Fibroblast of lung (primary cell): Measurements from ENCODE around the gene NUP205.

Experiments
- EZH2 ChIP-seq: IDR thresholded peaks from 2 replicates; pipeline ENCODE4 v1.5.1; 2012; ENCODE audit warnings: low read length, control low read depth, mild to moderate bottlenecking; ENCODE audit errors: missing control alignments
- TF ChIP-seq, protein P1 (sequence below), 2 donors: IDR thresholded peaks in 1 of 2; conservative IDR thresholded peaks in 1 of 2; 1 replicate in 1 of 2; 2 replicates in 1 of 2; pipeline ENCODE4 v1.5.1; 2011 to 2012; ENCODE audit warnings: low read length in 2 of 2, control low read depth in 1 of 2, inconsistent platforms in 1 of 2, low read depth in 1 of 2, mild to moderate bottlenecking in 1 of 2

DNA sequence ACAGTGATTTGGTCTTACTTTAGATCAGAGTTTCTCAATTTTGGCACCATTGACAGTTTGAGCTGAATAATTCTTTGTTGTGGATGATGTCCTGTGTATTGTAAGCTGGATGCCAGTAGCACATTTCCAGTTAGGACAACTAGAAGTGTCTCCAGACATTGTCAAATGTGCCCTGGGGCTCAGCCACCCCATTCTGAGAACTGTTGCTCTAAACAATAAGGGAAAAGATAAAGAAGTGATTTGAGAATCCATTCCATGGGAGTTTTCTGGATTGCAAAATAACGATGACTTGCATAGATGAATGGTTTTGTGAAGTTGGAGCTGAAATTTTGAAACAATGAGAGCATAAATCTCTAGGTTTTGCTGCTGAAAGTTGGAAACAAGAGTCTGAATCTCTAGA is 44.6 kb downstream of the NUP205 start:
- TF ChIP-seq, protein P1, sequence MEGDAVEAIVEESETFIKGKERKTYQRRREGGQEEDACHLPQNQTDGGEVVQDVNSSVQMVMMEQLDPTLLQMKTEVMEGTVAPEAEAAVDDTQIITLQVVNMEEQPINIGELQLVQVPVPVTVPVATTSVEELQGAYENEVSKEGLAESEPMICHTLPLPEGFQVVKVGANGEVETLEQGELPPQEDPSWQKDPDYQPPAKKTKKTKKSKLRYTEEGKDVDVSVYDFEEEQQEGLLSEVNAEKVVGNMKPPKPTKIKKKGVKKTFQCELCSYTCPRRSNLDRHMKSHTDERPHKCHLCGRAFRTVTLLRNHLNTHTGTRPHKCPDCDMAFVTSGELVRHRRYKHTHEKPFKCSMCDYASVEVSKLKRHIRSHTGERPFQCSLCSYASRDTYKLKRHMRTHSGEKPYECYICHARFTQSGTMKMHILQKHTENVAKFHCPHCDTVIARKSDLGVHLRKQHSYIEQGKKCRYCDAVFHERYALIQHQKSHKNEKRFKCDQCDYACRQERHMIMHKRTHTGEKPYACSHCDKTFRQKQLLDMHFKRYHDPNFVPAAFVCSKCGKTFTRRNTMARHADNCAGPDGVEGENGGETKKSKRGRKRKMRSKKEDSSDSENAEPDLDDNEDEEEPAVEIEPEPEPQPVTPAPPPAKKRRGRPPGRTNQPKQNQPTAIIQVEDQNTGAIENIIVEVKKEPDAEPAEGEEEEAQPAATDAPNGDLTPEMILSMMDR (conservative IDR thresholded peaks at IDR 0.05 in 1 of 2, IDR thresholded peaks at IDR 0.05 in 1 of 2; ENCODE audit: low read depth in 1 of 2, low read length in 2 of 2): no peak
- no peak for TF ChIP-seq EZH2
